DND-41 (cell line): Measurements from ENCODE around the gene MAST4.
"Not testable (repeated sequence)": the region's sequence is repeated elsewhere in the genome, so short reads cannot be mapped to it uniquely, and the experiment has no call there.

Source experiments
- ATAC-seq: fragments of 200-7000 bp; cut with Tn5 transposase; 3 replicates; pipeline ENCODE4 v1.9.1; 2021; ENCODE audit warnings: low read depth; ENCODE audit not compliant: insufficient read depth
- DNase-seq: peaks from one replicate; pipeline ENCODE4 v3.0.0-alpha.2; 2020
- H2AFZ ChIP-seq: 2 replicates; pipeline ENCODE4 v1.6.0; 2012; ENCODE audit warnings: low read depth, low read length
- H3K27ac ChIP-seq: 2 replicates; pipeline ENCODE4 v1.5.1; 2012; ENCODE audit warnings: low read length, inconsistent platforms
- H3K27me3 ChIP-seq: fragments of 200-600 bp; sonication (generic); 2 replicates; pipeline ENCODE4 v1.6.0; 2012; ENCODE audit warnings: low read length, mild to moderate bottlenecking, inconsistent platforms; ENCODE audit not compliant: insufficient read depth, poor library complexity
- H3K36me3 ChIP-seq: 2 replicates; pipeline ENCODE4 v1.5.1; 2012; ENCODE audit warnings: low read length, inconsistent platforms; ENCODE audit not compliant: insufficient read depth
- H3K4me1 ChIP-seq: 2 replicates; pipeline ENCODE4 v1.5.1; 2012; ENCODE audit warnings: mild to moderate bottlenecking, low read length; ENCODE audit not compliant: insufficient read depth
- H3K4me2 ChIP-seq: 2 replicates; pipeline ENCODE4 v1.6.0; 2012; ENCODE audit warnings: mild to moderate bottlenecking, moderate library complexity, low read length, inconsistent platforms; ENCODE audit not compliant: insufficient read depth
- H3K4me3 ChIP-seq, 2 experiments: fragments of 200-600 bp in 1 of 2; shearing (Covaris generic) in 1 of 2; 2 replicates each; pipeline ENCODE4 v1.5.1; 2012 to 2016; ENCODE audit warnings: inconsistent platforms in 2 of 2, low read length in 2 of 2, mild to moderate bottlenecking in 2 of 2, low read depth in 1 of 2, moderate library complexity in 1 of 2
- H3K79me2 ChIP-seq: 2 replicates; pipeline ENCODE4 v1.6.0; 2012; ENCODE audit warnings: low read length, inconsistent platforms; ENCODE audit not compliant: insufficient read depth
- H3K9ac ChIP-seq: 2 replicates; pipeline ENCODE4 v1.6.0; 2012; ENCODE audit warnings: low read depth, mild to moderate bottlenecking, inconsistent platforms, low read length, moderate library complexity
- H3K9me3 ChIP-seq: 2 replicates; pipeline ENCODE4 v1.5.1; 2012; ENCODE audit warnings: low read length, moderate library complexity, mild to moderate bottlenecking, inconsistent platforms; ENCODE audit not compliant: insufficient read depth, severe bottlenecking
- H4K20me1 ChIP-seq: 2 replicates; pipeline ENCODE4 v1.6.0; 2012; ENCODE audit warnings: low read length; ENCODE audit not compliant: insufficient read depth
- CTCF ChIP-seq: IDR thresholded peaks from 2 replicates; pipeline ENCODE4 v1.5.1; 2012; ENCODE audit warnings: borderline replicate concordance, low read length, moderate library complexity, mild to moderate bottlenecking; ENCODE audit not compliant: poor library complexity, severe bottlenecking; ENCODE audit errors: extremely low read depth
- EZH2 ChIP-seq: IDR thresholded peaks from 3 replicates; pipeline ENCODE4 v1.6.1; 2012; ENCODE audit warnings: borderline replicate concordance, low read depth, mild to moderate bottlenecking, moderate library complexity, low read length, inconsistent platforms; ENCODE audit not compliant: severe bottlenecking

MAST4 gene

GRCh38 chr5:67166460-67167285 lies 570.5 kb downstream of the MAST4 start:
- ATAC-seq (peak; percentile 61), DNase-seq (peak; percentile 94)
- Histone ChIP-seq H3K4me2 (peak overlapping the region; percentile 90), H3K27ac (peak overlapping the region; percentile 95), H2AFZ (peak overlapping the region; percentile 68), H3K4me1 (peaks cover 52% of the 10 kb centered on the region), H3K9me3 (no peaks in the 10 kb centered on the region), H3K36me3 (peaks cover 40% of the 10 kb centered on the region), H4K20me1 (peaks cover 32% of the 10 kb centered on the region), H3K9ac (peak overlapping the region; percentile 95), H3K27me3 (no peaks in the 10 kb centered on the region), H3K4me3 (peak overlapping the region; percentile 28 to 87), H3K79me2 (peaks cover 54% of the 10 kb centered on the region)
- TF ChIP-seq EZH2 = no peak
- TF ChIP-seq CTCF = no peak

GRCh38 chr5:67168069-67168468 lies 571.9 kb downstream of the MAST4 start:
- Histone ChIP-seq H3K79me2 (peaks cover 40% of the 10 kb centered on the region), H3K9me3 (no peaks in the 10 kb centered on the region), H3K4me3 (no peak overlapping the region), H2AFZ (no peak overlapping the region), H3K4me2 (0 out of 2 replicates have a peak overlapping the region, but pooled peaks have one; percentile 13), H3K36me3 (peaks cover 26% of the 10 kb centered on the region), H3K9ac (no peak overlapping the region), H3K27ac (peak overlapping the region; percentile 95; the same call in 1 of the 2 replicates), H3K27me3 (no peaks in the 10 kb centered on the region), H4K20me1 (peaks cover 24% of the 10 kb centered on the region), H3K4me1 (peaks cover 38% of the 10 kb centered on the region)
- DNase-seq (no peak), ATAC-seq (no peak)
- TF ChIP-seq CTCF (no peak), EZH2 (no peak)

- Histone ChIP-seq H3K27ac (no peak overlapping the region), H3K36me3 (no peaks in the 10 kb centered on the region; the same call in 1 of the 2 replicates), H2AFZ (no peak overlapping the region), H3K9ac (no peak overlapping the region), H3K9me3 (no peaks in the 10 kb centered on the region), H3K4me1 (peaks cover 19% of the 10 kb centered on the region), H3K4me3 (no peak overlapping the region), H3K79me2 (peaks cover 13% of the 10 kb centered on the region), H3K27me3 (no peaks in the 10 kb centered on the region), H3K4me2 (no peak overlapping the region), H4K20me1 (no peaks in the 10 kb centered on the region)
- no peak for ATAC-seq
- DNase-seq = no peak
- TF ChIP-seq EZH2 (no peak), CTCF (no peak)
These were observed 574.6 kb downstream of the MAST4 start for GRCh38 chr5:67170767-67171166.

GRCh38 chr5:67173351-67173750 lies 577.2 kb downstream of the MAST4 start:
- not testable (repeated sequence) for H3K9me3 ChIP-seq, H3K27ac ChIP-seq, H3K27me3 ChIP-seq, H3K4me3 ChIP-seq, H3K9ac ChIP-seq, H3K4me1 ChIP-seq, H4K20me1 ChIP-seq, H3K36me3 ChIP-seq, H2AFZ ChIP-seq, DNase-seq, H3K4me2 ChIP-seq, ATAC-seq, H3K79me2 ChIP-seq
